GM18867 (cell line): ENCODE measurements around the gene SYNE2.

ENCODE experiments used
- ATAC-seq: cut with Tn5 transposase; IDR thresholded peaks from one replicate; pipeline ENCODE4 v1.9.1; 2021; ENCODE audit warnings: mild to moderate bottlenecking, moderate library complexity; ENCODE audit not compliant: unreplicated experiment

The SYNE2 gene

DNA sequence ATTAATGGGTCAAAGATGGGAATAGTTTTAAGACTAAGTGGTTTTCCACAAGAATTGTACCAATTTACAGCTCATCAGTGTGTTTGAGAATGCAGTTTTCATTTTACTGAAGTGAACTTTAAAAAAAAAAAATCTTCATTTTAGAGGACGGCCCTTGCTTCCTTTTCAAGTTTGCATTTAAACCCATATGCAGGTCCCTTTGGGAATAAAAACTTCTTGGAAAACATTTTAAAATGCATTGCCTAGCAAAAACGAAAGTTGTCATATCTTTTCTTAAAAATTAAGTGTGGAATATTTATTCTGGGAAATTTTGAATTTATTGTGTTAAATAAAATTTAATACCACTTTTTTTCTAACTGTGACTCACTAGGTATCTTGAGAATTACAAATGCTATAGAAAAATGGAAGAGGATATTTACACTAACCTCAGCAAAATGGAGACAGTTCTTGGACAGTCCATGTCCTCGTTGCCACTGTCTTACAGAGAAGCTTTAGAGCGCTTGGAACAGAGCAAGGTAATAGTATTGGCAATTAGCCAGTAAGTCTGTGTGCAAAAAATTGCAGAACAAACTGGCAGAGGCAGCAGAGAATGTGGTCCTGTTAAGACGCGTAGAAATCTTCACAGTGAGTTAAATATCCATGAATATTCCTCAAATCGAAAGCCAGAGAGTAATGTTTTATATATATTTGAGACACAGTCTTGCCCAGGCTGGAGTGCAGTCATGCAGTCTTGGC, 209.7 kb downstream of the SYNE2 start:
- ATAC-seq = no peak

DNA sequence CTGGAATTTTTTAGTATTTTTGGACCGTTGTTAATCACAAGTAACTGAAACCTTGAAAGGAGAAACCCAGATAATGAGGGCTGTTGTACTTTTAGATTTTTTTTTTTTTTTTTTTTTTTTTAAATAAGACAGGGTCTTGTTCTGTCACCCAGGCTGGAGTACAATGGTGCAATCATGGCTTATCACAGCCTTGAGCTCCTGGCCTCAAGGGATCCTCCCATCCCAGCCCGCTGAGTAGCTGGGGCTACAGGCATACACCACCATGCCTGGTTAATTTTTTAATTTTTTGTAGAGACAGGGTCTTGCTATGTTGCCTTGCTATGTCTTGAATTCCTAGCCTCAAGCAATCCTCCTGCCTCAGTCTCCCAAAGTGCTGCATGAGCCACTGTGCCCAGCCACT, 211.6 kb downstream of the SYNE2 start:
- no peak for ATAC-seq

DNA sequence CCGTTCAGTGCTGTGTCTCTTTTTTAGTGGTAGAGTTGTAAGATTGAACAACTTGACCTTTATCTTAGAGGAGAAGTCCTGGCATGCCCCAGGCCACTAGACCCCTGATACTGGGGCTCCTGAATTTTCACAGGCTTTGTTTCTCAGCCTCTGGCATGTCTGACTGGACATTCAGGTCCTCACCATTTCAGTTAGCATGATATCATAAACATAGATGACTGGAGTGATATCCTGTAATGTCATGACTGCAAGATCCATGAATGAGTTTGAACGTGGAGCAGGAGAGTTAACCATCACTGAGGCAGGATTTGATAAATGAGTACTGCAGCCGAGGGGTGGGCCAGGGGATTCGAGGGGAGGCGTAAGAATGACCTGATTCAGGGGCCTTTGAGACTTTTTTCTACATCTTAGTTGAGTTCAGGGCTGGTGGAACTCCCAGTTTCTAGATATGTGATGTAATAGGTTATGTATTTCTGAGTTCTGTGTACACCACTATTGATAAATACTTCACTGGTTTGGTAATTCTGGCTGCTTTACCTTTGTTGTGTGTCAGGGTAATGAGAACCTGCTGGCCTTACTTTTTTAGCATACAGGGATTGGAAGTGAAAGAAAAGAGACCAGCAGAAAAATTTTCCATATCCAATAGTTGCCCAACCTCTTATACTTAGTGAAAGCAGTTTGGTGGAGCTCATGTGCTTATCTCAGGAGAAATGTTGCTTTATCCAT, 217.0 kb downstream of the SYNE2 start:
- ATAC-seq = no peak

DNA sequence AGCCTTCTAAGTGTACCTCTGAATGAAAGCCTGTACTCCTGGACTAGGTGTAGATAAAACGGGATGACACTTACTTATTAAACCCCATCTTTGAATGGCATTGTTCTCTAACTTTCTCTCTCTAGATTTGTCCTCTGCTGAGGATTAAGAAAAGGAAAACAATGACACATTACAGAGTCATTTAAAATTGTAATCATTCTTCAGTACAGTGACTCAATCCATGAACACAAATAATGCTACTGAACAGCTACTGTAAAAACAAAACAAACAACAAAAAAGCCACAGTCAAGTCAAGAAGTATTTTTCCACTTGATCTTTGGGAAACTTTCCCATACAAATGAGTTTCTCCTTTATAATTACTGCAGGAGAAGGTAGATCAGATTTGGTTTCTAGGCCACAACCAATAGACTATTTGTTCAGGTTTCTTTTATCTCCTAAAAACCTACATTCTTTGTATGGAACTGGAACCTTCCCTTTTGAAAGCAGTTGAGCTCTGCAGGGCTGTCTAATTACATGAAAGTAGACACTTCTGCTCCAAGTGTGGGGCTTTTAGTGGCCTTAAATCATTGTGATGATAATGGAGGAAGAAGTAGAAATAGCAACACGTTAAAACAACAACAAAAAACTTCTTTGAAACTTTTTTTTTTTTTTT, 222.3 kb downstream of the SYNE2 start:
- no peak for ATAC-seq

DNA sequence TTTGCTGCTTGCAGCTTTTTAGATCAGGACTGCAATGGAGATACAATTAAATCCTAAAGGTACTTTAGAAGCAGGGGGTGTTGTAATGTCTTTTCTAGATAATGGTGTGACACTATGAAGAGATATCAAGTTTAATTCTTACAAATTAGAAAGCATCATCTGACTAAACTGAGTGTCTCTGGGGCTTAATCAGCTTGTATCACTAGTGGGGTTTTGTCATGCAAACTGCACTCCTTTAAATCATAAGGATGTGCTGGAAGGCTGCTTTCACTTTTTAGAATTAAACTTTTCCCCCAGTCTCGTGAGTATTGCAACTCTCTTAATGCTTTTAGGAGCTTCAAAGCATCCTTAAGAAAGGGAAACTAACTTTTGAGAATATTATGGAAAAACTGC, 222.8 kb downstream of the SYNE2 start:
- no peak for ATAC-seq

DNA sequence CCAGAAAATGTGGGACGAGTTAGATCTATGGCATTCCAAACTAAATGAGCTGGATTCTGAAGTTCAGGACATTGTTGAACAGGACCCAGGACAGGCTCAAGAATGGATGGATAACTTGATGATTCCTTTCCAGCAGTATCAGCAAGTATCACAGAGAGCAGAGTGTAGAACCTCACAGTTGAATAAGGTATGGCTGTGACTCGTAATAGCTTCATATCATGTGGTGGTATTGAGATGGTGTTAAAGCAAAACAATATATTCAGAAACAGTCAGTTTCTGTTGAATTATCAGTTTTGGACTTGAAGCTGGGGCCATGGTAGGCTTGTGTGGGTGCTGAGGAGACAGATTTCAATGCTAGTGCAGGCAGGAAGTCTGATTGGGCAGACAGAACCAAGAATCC, 227.6 kb downstream of the SYNE2 start:
- no peak for ATAC-seq

DNA sequence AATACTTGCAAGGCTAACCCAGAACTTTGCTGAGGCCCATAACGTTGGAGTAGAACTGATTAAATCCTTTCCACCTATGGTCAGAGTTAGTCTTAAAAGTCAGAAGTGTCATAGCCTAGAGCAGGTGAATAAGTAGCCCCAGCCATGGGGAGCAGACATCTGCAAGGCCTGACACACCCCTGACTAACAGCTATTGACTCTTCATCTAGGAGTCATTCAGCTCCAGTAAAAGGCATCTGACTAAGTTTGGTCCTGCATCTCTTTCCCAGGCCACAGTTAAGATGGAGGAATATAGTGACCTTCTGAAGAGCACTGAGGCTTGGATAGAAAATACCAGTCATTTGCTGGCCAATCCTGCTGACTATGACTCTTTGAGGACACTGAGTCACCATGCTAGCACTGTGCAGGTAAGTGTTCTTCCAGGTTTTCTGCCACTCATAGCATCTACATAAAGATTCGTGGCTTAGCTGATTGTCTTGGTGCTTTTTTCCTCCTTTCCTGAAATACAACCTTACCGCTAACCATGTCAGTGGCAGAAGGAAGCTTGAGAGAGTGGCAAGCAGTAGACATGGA, 228.5 kb downstream of the SYNE2 start:
- ATAC-seq = no peak

DNA sequence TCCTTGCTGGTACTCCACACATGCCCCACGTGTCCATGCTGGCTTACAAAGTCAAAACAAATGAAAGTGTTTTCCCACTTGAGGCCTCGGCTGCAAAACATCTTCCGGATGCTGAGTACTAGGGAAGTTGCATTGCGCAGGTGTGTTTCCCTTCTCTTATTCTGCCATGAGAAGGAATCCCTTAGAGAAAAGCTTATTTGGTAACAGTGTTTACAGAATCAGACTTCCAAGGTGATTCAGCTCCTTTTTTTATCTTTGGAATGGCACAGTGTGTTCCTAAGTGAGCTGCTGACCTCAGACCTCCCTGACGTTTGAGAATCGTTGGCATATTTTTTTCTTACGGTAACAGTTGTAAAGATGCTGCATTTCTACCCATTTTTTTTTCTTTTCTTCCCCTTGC, 230.0 kb downstream of the SYNE2 start:
- ATAC-seq = no peak

DNA sequence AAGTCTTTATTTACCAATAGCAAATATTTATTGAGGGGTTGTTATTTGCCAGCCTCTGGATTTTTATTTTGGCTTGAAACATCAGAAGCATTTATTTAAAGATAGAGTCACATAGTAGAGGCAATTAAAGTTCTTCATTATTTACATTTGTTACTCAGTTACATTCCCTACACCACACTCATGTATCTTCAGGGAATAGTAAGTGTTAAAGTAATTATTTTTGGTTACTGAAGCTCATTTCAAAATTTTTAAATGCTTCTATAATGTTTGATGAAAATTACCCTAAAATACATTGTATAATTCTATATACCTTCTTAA, 235.8 kb downstream of the SYNE2 start:
- no peak for ATAC-seq

DNA sequence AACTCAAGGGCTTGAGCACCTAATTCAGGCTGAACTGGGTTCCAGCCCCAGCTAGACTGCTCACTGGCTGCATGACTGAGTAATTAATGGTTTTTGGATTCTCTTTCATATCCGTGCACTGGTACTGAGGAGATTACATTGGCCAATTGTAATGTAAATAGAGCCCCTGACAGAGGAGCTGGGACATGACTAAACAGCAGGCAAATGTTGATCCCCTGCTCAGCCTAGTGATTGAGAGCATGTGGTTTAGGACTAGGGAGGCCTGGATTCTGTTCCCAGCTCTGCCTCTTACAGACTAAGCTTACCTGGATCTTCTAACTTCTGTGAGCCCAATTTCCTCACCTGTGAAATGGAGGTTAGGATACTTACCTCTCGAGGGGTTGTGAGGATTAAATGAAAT, 237.1 kb downstream of the SYNE2 start:
- no peak for ATAC-seq

DNA sequence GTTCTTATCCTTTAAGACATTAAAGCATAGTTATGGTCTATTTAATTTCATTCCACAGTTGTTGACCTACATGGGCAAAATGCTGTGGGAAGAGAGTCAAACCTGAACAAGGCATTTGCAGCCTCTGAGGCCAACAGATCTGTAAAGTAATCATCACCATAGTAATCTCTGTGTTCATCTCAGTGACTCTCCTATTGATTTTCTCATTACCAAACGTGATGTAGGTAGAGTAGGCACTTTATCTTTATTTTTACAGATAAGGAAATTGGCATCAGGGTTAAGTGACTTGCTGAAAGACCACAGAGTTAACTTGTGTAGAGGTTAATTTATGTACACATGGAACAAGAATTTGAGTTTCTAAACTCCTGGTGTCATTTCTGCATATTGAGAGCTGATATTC, 238.4 kb downstream of the SYNE2 start:
- no peak for ATAC-seq

DNA sequence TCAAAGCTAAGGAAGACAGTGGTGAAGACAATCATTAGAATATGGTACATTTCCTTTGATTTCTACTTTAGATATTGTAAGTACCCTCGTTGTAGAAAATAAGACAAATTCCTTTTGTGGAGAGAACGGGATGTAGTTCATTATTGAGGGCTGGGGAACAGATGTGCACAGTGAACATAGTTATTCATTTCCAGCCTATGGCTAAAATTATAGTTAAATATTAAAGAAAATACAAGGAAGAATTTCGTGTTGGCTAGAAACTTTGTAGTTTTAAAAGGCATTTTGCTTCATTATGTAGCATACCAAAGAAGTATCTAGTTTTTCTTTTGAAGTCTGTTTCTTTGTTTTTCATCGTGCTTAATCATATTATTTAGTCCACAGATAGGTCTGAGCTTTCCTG, 239.5 kb downstream of the SYNE2 start:
- no peak for ATAC-seq

DNA sequence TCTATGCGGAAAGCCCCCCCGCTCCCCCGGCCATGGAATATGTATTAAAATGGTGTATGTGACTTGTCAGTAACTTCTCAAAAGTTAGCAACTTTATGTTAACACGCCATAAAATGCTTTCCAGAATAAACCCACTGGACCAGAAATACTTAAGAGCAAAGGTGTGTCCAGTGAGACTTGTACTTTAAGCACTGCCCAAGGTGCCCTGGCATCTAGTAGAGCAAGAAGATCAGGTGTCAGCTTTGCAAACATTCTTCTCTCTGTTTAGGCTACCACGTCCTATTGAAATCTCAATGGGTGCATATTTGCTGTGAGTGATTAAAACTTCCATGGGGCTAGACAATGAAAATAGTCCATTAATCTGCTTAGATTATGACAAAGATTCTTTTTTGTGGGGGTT, 240.1 kb downstream of the SYNE2 start:
- ATAC-seq = no peak

DNA sequence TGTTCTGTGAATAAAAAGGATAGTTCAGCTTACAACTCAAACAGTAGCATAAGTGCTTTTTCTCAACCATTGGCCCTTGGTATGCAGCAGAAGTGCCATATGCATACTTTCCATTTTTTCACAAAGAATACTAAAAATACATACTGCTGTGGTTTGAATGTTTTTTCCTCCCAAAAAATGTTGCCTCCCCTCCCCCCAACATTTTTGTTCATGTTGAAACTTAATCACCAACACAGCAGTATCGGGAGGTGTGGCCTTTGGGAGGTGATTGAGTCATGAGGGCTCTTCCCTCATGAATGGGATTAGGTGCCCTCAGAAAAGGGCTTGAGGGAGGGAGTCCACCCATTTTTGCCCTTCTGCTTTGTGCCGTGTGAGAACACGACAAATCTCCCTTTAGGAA, 242.8 kb downstream of the SYNE2 start:
- ATAC-seq = no peak

DNA sequence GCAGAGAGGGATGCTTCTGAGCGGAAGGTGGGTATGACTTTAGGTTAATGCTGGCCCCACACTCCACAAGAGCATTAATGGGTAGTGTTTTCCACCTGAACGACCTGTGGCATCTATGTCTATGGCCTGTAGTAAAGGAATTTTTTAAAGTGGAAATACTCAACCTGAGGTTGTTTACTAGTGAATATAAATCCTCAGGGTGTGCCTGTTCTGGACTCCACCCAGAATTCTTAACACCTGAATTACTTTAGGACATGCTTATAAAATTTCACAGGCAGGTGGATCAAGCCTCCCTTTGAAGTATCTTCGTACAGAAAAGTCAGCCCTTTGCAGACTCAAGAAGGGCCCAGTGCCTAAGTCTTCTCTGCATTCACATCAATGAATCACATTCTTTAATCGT, 245.3 kb downstream of the SYNE2 start:
- no peak for ATAC-seq

DNA sequence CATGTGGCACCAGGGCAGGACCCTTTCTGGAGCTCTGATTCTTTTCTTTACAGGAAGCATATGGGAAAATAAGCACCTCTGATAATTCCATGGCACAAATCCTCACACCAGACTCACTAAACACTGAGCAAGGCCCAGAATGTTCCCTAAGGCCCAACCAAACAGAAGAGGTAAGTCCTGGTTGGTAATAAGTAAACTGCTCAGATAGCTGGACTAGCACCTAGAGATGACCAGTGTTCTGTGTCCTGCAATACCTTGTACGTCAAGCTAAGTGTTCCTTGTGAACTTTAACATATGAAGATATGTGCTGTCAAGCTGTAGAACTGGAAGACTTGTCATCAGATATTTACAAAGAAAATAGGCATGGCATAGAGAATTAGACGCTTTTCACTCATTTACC, 254.6 kb downstream of the SYNE2 start:
- ATAC-seq = no peak

DNA sequence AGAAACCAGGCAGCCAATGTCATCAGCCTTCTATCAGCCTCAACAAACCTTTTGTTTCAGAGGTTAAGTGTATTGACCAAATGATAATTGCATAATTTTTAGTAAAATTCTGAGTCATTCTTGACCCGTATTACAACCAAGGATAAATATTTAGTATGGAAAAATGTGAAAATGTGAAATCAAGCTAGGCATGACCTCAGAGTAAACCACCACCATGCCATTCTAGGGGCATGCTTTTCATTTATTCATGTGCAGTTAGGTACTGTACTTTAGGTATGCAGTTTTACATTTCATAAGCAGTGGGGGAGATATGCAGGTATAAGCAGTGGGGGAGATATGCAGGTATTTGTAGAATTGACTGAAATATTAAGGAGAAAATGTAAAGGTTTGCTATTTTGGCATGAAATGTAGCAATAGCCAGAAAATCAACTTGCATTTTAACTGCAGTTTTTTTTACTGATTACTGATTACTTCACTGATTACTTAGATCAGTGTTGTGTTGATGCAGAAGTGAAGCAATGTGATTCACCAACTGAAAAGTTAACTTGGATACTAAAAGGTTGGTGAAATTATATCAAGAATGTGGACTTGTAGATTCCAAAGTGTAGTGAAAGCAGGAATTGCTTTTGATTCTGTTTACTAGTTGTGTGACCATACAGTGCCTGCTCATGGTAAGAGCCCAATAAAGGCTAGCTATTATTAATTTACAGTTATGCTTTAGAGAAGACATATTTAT, 257.2 kb downstream of the SYNE2 start:
- no peak for ATAC-seq

DNA sequence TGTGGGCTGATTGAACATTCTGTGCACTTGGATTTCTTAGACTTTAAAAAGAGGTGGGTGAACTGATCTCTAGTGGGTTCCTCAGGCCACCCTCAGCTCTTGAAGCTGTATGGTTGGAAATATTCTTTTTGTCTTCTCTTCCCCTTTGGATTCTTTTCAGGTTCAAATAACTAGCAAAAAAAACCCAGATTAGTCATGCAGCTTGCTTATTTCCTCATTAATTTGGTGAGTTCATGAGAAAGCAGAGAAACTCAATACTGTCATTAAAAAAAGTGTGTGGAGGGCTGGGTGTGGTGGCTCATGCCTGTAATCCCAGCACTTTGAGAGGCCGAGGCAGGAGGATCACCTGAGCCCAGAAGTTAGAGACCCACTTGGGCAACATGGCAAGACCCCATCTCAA, 258.0 kb downstream of the SYNE2 start:
- ATAC-seq = no peak

DNA sequence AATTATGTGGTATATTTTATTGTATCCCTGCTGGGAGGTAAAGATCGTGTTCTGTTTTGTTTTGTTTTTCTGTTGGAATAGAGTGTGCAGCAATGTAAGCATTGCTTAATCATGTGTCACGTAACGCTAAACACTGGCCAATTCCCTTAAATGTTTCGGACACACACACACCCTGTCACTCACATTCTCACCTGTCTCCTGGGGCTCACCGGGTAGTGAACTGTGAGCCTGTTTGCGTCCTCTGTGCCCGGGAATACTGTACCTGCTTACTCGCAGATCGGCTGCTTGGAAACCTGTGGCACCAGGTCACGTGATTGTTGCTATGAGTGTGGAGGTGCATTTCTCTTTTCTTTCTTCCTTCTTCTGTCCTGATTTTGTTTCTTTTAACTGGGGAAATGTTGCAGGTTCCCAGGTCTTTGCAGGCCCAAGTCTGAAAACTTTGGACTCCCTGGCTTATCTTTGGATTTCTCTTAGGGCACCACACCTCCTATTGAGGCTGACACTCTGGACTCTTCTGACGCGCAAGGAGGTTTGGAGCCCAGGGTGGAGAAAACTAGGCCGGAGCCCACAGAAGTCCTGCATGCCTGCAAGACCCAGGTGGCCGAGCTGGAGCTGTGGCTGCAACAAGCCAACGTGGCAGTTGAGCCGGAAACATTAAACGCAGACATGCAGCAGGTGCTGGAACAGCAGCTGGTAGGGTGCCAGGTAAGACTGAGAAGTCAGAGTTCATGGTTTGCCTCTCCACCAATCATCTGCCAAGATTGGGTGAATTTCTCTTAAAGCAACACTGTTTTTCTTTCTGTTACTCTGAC, 260.3 kb downstream of the SYNE2 start:
- ATAC-seq = no peak

DNA sequence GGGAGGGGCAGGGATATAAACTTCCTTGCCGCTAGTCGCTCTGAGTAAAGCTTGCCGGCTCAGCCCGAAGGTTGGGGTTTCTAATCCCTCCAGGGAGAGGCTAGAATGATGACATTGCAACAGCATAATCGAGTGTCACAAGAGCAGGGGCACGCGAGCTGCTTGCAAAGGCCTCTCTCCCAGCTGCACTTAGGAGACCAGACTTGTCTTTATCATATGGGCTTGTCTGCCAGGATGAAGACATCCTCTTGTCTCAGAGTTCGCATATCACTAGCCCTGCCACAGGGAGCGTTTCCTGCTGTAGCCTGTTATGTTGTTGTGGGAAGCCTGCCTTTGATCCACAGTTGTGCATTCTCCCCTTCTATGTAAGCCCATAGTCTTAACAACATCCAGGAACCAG, 261.4 kb downstream of the SYNE2 start:
- no peak for ATAC-seq

DNA sequence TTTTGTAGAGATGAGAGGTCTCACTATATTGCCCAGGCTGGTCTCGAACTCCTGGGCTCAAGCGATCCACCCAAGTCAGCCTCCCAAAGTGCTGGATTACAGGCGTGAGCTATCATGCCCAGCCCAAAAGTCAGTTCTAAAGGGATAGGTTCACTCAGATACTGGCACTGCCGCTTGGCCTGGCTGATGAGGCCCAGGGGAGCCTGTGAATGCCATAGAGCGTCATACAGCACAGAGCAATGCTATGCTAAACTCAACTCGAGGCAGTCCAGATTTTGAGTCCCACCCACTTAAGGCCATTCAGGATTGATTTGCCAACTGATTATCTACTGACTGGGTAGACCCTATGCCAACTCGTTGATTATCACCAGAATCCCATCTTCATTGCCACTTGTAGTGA, 262.0 kb downstream of the SYNE2 start:
- no peak for ATAC-seq
